ENCODE results near the gene PNPLA3.

DNA sequence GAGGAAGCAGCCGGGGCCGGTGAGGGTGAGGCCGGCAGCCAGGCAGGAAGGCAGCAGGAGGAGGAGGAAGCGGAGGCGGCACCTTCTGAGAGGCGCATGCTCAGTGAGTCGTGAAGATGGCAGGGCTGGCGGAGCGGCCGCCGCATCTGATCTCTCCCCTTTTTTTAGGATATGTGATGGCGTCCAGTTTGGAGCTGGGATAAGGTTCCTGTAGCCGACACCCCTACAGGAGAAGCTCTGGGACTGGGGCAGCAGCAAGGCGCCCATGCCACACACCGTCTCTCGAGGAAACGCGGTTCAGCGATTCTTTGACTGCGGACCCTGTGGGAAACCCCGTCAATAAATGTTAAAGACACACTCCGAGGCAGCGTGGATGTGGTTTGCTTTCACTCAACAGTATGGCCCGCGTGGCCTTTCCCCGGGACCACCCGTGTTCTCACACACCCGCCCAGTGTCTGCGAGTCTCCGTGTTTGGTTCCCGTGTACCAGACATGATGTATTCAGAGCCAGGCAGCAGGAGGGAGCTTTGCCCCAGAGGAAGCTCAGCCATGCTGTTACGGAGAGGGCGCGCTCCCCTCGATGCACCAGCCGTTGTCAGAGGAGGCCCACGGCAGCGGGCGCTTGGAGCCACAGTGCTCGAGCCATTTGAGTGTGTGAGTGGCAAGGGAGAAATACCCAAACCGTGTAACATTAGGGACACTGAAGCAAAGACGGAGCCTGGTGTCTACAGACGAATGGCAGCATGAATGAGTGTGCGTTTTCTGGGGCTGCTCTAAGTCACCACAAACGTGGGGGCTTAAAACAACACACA, 72.8 kb downstream of the PNPLA3 start:
- TF ChIP-seq CTCF (conservative IDR thresholded peaks at IDR 0.05; ENCODE audit: low read length) = no peak
- TF ChIP-seq EZH2phosphoT487 (IDR thresholded peaks at IDR 0.05; ENCODE audit: borderline replicate concordance, low read depth, low read length) = no peak

All from OCI-LY7 (cell line).